ENCODE data around the gene AK9. TPM values are rescaled to one million over a fixed set of nuclear protein-coding genes. Genes with fewer than 3 reads are reported as not detected.

The AK9 gene
- total RNA-seq, 1 experiment from 2014 or later, result 3.5 TPM

DNA sequence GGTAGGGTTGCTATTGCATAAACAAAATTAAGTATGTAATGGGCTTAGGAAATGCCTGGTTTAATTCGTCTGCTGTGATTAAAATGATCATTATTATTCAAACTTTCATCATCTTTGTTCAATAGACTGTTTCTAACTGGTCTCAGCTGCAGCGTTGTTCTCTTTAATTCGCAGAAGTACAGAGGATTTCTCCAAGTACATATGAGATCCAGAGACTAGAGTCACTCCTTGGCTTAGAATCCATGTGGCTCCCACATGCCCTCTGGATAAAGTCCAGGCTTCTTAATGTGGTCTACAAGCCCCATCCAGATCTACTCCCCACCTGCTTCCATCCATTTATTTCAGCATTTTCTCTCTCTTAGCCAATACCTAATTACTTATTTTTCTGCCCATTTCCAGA, 206.9 kb downstream of the AK9 start:
- Histone ChIP-seq H3K4me3 (replicated peaks in 1 of 2; ENCODE audit: low read depth in 1 of 2, low read length in 2 of 2) (peak overlapping the region in 1 of 2 experiments; percentile 48; a peak in 2 of 4 replicates), H3K4me1 (ENCODE audit: control insufficient read depth in 1 of 2, insufficient read depth in 2 of 2, low read length in 2 of 2) (peaks cover 4 to 15% of the 10 kb centered on the region in 2 experiments; a peak in 3 of 4 replicates), H3K9me3 (ENCODE audit: control insufficient read depth in 1 of 2, insufficient read depth in 1 of 2, low read depth in 1 of 2, low read length in 2 of 2) (no peaks in the 10 kb centered on the region), H3K9me2 (ENCODE audit: insufficient read depth) (no peaks in the 10 kb centered on the region), H3K9ac (ENCODE audit: low read length) (peak overlapping the region; percentile 36; the same call in 1 of the 2 replicates), H3K27ac (ENCODE audit: low read depth, low read length) (no peak overlapping the region), H2AFZ (ENCODE audit: low read depth, low read length, poor library complexity, severe bottlenecking) (peak overlapping the region; percentile 78), H3K27me3 (ENCODE audit: insufficient read depth, low read length) (no peaks in the 10 kb centered on the region), H3K79me2 (ENCODE audit: insufficient read depth, low read length) (peaks cover 36% of the 10 kb centered on the region), H3K36me3 (ENCODE audit: control insufficient read depth in 1 of 2, insufficient read depth in 2 of 2, low read length in 2 of 2) (peaks cover 13 to 15% of the 10 kb centered on the region in 2 experiments; a peak in 3 of 4 replicates), H3K4me2 (ENCODE audit: low read length) (peak overlapping the region; percentile 74), H4K20me1 (ENCODE audit: insufficient read depth) (no peaks in the 10 kb centered on the region)
- ChIA-PET POLR2A (no interaction called here), RAD21 (ENCODE audit: low non-redundant PET in 1 of 2, low total read pairs in 2 of 2, uncharacterized antibody in 2 of 2, unreplicated experiment in 2 of 2) (no interaction called here), CTCF (no interaction called here)
- DNase-seq (ENCODE audit: low read depth, low spot score) (no peak), ATAC-seq (no peak)
- TF ChIP-seq EZH2phosphoT487 (IDR thresholded peaks at IDR 0.05; ENCODE audit: borderline replicate concordance) (no peak), SP1 (IDR thresholded peaks at IDR 0.05; ENCODE audit: low read depth) (no peak), JUND (IDR thresholded peaks at IDR 0.05) (no peak), FOSL1 (IDR thresholded peaks at IDR 0.05; ENCODE audit: low read depth) (no peak), RAD21 (IDR thresholded peaks at IDR 0.05; ENCODE audit: low read depth) (no peak), CEBPB (IDR thresholded peaks at IDR 0.05; ENCODE audit: low read depth) (no peak), POLR2A (IDR thresholded peaks at IDR 0.05; ENCODE audit: borderline replicate concordance, extremely low read depth, insufficient read depth, insufficient read length) (no peak), ZFX (IDR thresholded peaks at IDR 0.05) (no peak), ELF1 (IDR thresholded peaks at IDR 0.05; ENCODE audit: borderline replicate concordance, low read depth) (no peak), CBX3 (IDR thresholded peaks at IDR 0.05; ENCODE audit: low read depth) (no peak), POLR2AphosphoS5 (IDR thresholded peaks at IDR 0.05; ENCODE audit: low read depth, low read length) (no peak), EZH2 (IDR thresholded peaks at IDR 0.05) (no peak), ZNF274 (IDR thresholded peaks at IDR 0.05; ENCODE audit: low read depth, low read length) (no peak)
- intact Hi-C loops (cut with micrococcal nuclease), result no loop called here
- BruUV-seq (replicated peaks), result no TSS peak

DNA sequence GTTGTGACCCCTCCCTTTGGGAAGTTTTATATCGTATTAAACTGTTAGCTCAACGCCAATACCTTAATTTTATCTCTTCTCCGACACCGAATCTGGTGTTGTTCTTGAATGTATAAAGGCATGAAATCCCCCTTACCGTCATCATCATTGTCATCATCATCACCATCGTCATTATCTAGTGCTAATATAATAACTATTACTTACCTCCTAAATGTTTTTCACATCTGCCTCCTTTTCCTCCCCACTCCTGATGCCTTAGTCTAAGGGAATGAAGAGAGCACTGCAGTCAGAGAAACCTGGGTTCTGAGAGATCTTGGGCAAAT, 207.3 kb downstream of the AK9 start:
- Histone ChIP-seq H3K9me3 (ENCODE audit: control insufficient read depth in 1 of 2, insufficient read depth in 1 of 2, low read depth in 1 of 2, low read length in 2 of 2) (no peaks in the 10 kb centered on the region), H3K36me3 (ENCODE audit: control insufficient read depth in 1 of 2, insufficient read depth in 2 of 2, low read length in 2 of 2) (peaks cover 13 to 15% of the 10 kb centered on the region in 2 experiments; a peak in 3 of 4 replicates), H3K27me3 (ENCODE audit: insufficient read depth, low read length) (no peaks in the 10 kb centered on the region), H2AFZ (ENCODE audit: low read depth, low read length, poor library complexity, severe bottlenecking) (peak overlapping the region; percentile 78), H3K9ac (ENCODE audit: low read length) (peak overlapping the region; percentile 36; the same call in 1 of the 2 replicates), H3K4me1 (ENCODE audit: control insufficient read depth in 1 of 2, insufficient read depth in 2 of 2, low read length in 2 of 2) (peaks cover 4 to 15% of the 10 kb centered on the region in 2 experiments; a peak in 3 of 4 replicates), H3K4me2 (ENCODE audit: low read length) (peak overlapping the region; percentile 74), H3K4me3 (replicated peaks in 1 of 2; ENCODE audit: low read depth in 1 of 2, low read length in 2 of 2) (peak overlapping the region; percentile 43 to 48), H4K20me1 (ENCODE audit: insufficient read depth) (no peaks in the 10 kb centered on the region), H3K79me2 (ENCODE audit: insufficient read depth, low read length) (peaks cover 40% of the 10 kb centered on the region), H3K27ac (ENCODE audit: low read depth, low read length) (no peak overlapping the region), H3K9me2 (ENCODE audit: insufficient read depth) (no peaks in the 10 kb centered on the region)
- DNase-seq (ENCODE audit: low read depth, low spot score), result peak; percentile 6
- intact Hi-C loops (cut with micrococcal nuclease), result no loop called here
- POLR2A ChIA-PET, result no interaction called here
- RAD21 ChIA-PET (ENCODE audit: low non-redundant PET in 1 of 2, low total read pairs in 2 of 2, uncharacterized antibody in 2 of 2, unreplicated experiment in 2 of 2), result no interaction called here
- ATAC-seq, result peak; percentile 20
- BruUV-seq (replicated peaks), result no TSS peak
- CTCF ChIA-PET, result no interaction called here
- TF ChIP-seq SRF (IDR thresholded peaks at IDR 0.05; ENCODE audit: low read depth) (no peak), RAD21 (IDR thresholded peaks at IDR 0.05; ENCODE audit: low read depth) (no peak), JUND (IDR thresholded peaks at IDR 0.05) (no peak), SIN3A (IDR thresholded peaks at IDR 0.05; ENCODE audit: low read depth) (no peak), EZH2 (IDR thresholded peaks at IDR 0.05) (no peak), YY1 (IDR thresholded peaks at IDR 0.05; ENCODE audit: extremely low read depth, insufficient replicate concordance, low read depth, low read length) (no peak)
- TF ChIP-seq, protein P1, sequence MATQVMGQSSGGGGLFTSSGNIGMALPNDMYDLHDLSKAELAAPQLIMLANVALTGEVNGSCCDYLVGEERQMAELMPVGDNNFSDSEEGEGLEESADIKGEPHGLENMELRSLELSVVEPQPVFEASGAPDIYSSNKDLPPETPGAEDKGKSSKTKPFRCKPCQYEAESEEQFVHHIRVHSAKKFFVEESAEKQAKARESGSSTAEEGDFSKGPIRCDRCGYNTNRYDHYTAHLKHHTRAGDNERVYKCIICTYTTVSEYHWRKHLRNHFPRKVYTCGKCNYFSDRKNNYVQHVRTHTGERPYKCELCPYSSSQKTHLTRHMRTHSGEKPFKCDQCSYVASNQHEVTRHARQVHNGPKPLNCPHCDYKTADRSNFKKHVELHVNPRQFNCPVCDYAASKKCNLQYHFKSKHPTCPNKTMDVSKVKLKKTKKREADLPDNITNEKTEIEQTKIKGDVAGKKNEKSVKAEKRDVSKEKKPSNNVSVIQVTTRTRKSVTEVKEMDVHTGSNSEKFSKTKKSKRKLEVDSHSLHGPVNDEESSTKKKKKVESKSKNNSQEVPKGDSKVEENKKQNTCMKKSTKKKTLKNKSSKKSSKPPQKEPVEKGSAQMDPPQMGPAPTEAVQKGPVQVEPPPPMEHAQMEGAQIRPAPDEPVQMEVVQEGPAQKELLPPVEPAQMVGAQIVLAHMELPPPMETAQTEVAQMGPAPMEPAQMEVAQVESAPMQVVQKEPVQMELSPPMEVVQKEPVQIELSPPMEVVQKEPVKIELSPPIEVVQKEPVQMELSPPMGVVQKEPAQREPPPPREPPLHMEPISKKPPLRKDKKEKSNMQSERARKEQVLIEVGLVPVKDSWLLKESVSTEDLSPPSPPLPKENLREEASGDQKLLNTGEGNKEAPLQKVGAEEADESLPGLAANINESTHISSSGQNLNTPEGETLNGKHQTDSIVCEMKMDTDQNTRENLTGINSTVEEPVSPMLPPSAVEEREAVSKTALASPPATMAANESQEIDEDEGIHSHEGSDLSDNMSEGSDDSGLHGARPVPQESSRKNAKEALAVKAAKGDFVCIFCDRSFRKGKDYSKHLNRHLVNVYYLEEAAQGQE (IDR thresholded peaks at IDR 0.05; ENCODE audit: low read depth), result no peak
- TF ChIP-seq, protein P2, sequence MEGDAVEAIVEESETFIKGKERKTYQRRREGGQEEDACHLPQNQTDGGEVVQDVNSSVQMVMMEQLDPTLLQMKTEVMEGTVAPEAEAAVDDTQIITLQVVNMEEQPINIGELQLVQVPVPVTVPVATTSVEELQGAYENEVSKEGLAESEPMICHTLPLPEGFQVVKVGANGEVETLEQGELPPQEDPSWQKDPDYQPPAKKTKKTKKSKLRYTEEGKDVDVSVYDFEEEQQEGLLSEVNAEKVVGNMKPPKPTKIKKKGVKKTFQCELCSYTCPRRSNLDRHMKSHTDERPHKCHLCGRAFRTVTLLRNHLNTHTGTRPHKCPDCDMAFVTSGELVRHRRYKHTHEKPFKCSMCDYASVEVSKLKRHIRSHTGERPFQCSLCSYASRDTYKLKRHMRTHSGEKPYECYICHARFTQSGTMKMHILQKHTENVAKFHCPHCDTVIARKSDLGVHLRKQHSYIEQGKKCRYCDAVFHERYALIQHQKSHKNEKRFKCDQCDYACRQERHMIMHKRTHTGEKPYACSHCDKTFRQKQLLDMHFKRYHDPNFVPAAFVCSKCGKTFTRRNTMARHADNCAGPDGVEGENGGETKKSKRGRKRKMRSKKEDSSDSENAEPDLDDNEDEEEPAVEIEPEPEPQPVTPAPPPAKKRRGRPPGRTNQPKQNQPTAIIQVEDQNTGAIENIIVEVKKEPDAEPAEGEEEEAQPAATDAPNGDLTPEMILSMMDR (IDR thresholded peaks at IDR 0.05 in 2 of 3, conservative IDR thresholded peaks at IDR 0.05 in 1 of 3; ENCODE audit: borderline replicate concordance in 1 of 3, insufficient read depth in 1 of 3, low read depth in 2 of 3, low read length in 2 of 3), result no peak
- TF ChIP-seq, protein P3, sequence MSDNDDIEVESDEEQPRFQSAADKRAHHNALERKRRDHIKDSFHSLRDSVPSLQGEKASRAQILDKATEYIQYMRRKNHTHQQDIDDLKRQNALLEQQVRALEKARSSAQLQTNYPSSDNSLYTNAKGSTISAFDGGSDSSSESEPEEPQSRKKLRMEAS (IDR thresholded peaks at IDR 0.05), result no peak
